T-helper 2 cell treated with Interferon-gamma antibody and Interleukin-4, amounts not matched to agents 100 ng/mL and 5 ng/mL, for 36 hours (primary cell): ENCODE data around the gene STK26. TPM values are rescaled to one million over a fixed set of nuclear protein-coding genes. Genes with fewer than 3 reads are reported as not detected.
"Not testable (repeated sequence)": the region's sequence is repeated elsewhere in the genome, so short reads cannot be mapped to it uniquely, and the experiment has no call there.

Experiments used
- intact Hi-C: fragments of 100-400 bp; cut with micrococcal nuclease; formaldehyde crosslinking; loops from one replicate; pipeline ENCODE4 v1.15.1; 2023
- total RNA-seq: library from RNA; stranded (reverse); gene quantifications from 2 replicates; pipeline ENCODE4 v1.2.3, GENCODE V29; 2022

STK26 gene
- total RNA-seq, 1 donor from 2014 or later: 53.5 TPM

DNA sequence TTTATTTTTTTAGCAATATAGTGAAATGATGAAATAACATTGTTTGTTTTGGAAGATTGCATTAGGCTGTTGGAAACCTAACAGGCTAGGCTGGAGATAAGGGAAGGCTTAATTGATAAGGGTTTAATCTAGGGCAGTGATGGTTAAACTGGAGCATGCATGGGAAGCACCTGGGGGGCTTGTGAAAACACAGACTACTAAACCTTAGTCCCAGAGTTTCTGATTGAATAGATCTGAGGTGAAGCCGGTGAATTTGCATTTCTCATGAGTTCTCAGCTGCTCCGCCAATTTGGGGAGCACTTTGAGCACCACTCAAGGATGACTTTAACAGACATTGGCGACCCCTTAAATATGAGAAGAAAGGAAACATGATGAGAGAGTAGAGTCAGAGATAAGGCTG is 11.5 kb downstream of the STK26 start:
- intact Hi-C loops: no loop called here

DNA sequence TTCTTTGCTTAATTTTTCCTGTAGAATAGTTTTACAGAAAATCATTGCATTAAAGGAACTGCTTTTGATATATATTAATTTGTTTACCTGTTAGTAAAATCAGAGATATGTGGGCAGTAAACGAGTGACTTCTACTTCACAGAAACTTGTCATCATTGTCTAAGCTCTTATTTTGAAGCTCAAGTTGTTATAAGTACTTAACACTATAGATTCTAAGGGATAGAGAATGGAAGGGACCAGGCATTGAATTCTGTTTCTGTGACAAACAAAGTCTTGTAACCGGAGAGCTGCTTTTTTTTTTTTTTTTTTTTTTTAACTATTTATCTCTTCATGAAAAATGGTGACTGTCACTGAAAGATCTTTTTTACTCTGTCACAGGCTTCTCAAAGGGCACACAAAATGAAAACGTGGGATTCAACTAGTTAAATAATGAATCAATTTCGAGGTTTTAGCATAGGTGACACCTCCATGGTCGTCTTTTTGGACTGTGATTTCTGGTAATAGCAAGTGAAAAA is 14.4 kb downstream of the STK26 start:
- intact Hi-C loops: no loop called here

DNA sequence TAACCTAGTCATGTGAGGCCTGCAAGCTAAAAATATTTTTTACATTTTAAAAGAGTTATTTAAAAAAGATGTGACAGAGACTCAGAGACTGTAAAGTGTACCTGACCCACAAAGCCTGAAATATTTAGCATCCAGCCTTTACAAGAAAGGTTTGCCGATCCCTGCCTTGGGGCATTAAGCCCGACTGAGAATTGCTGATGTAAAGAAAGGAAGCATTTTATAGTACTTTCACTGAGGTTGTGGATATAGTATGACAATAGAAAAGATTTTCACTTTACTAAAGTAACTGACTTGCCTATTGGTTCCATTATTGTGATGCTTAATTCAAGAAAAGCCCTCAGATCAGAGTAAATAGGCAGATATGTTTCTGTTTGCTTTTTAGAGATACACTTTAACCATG is 17.0 kb downstream of the STK26 start:
- intact Hi-C loops: no loop called here

DNA sequence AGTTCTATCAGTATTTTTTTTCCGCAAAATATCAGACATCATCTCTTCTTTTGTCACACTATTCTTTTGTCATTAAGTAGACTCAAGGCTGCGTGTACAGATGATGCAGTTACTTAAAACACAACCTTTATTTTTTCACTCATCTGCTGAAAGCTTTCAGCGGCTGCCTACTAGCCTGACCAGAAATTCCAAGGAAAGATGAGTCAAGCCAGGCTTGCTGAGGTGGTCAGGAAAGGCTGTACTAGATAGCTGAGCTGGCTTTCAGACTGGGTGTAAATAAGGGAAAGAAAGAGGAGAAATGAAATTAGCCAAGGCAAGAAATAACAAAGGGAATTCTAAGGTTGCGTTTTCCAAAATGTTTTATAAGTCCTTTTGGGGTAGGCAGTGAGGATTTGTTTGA is 17.9 kb downstream of the STK26 start:
- intact Hi-C loops: no loop called here

DNA sequence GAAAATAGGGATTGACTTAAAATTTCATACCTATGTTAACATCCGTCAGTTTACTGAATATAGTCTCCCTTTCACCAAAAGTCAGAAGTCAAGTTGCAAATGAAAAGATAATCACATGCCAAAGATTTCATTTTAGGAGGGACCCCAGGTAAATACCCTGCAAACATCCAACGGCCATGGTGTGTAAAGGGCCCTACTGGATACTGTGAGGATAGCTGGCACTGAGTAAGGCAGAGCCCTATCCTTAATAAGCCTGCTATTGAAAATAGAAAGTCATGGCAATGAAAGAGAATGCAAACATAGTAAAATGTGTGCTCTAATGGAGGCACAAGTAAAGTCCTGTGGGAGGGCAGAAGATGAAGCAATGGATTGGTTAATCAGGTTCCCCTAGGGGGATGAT is 20.9 kb downstream of the STK26 start:
- intact Hi-C loops: no loop called here

DNA sequence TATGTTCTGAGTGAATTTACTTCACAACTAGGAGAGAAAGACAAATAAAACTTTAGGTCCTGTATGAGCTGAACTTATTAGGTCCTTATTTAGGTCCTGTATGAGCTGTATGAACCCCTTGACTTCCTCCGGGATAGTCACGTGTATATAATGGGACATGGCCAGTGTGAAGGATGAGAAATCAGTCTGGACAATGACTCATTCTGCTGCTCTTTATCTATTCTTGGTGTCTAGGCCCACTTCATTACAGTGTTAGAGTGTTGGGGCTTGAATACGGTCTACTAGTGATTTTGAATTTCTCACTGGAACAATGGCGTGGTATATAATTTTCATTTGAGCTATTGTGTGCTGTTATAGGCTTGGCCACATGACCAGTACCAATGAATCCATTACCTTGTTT is 21.9 kb downstream of the STK26 start:
- intact Hi-C loops: no loop called here

DNA sequence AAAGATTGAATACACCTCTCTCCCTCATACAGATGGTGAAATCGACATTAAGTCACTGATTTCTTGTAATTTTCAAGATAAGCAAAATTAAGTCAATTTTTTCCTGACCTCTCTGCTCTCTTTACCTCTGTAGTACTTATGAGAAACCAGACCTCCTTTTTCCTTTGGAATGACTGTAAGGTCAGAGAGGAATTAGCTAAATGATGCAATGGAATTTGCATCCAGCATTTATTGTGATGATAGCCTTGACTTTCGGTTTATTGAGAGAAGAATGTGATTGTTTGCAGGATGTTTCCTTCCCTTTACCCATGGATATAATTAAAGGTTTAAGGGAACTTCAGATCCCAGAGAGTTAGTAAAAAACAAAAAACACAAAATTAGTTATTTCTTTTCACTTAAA is 22.4 kb downstream of the STK26 start:
- intact Hi-C loops: no loop called here

DNA sequence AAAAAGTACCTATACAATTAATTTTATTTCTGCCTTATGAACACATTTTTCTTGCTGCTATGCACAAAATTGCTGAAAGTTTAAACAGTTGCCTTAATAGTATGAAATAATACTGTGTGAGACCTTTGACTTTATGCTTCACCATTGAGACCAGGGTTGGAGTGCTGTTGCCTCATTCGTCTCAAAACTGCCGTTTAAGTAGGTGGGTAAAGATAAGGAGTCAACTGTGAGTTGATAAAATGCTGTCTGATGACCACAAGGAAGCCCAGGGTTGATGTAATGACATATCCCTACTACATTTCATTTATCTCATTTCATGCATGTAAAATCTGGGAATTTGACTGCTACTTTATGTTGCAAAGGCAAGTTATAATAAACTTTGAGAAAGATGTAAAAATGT is 23.4 kb downstream of the STK26 start:
- intact Hi-C loops: no loop called here

DNA sequence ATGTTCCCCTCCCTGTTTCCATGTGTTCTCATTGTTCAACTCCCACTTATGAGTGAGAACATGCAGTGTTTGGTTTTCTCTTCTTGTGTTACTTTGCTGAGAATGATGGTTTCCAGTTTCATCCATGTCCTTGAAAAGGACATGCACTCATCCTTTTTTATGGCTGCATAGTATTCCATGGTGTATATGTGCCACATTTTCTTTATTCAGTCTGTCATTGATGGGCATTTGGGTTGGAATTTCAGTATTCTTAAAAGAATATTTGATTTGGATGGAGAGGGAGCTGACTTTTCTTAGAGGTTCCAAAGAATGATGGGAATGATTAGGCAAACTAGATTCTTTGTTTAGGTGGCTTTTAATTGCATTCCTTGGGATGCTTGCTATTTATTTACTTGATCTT is 28.7 kb downstream of the STK26 start:
- intact Hi-C loops: not testable (repeated sequence)

DNA sequence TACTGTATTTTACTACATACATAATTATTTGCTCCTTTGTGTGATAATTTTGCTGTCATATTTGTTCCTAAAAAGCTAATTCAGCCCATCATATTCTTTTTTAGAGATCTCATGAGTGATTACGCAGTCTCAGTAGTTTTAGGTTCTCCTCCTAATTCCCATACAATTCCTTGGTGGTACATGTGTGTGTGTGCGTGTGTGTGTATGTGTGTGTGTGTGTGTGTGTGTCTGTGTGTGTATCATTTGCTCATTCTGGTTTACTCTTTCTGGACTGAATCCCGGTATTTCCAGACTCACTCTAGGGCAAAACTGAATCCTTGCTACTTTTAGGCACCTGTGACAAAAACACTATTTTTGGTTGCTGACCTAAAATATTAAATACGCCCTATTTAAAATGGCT is 34.9 kb downstream of the STK26 start:
- intact Hi-C loops: no loop called here

DNA sequence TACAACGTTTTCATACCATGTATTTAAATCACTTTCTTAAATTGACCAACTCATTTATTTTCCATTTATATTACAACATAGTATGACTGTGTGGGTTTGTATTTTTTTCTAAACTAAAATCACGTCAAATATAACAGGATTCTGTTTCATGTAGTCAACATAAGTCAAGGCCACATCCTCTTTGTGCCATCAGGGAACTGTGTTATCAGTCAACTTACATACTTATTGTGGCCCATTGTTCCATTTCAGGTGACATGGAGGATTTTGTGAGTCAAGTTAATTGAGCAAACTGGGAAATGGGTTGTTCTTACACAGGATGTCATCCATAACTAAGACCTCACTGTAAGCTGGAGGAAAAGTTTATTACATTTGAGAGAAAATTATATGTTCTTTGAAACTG is 35.9 kb downstream of the STK26 start:
- intact Hi-C loops: no loop called here

DNA sequence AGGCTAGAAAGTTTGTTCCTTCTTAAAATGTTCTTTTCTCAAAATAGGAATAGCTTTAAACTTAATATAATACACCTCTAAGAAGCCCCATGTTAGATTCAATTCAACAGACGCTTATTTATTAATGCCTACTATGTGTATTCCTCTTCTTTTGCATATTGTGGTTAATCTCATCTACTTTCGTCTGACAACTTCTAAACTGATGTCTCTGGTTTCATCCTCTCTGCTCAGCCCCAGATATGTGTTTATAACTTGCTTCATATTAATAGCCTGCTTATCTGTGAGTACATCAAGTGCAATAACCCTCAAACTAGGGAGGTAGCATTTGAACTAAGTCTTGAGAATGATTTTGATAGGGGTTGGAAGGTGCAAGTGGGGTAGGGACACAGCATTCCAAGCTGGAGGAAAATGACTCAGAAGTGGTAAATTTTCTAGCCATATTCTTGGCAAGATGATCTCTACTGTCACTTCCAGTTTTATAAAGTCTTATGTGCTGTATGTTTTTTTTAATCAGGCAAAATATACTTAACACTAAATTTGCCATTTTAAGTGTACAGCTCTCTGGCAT is 37.0 kb downstream of the STK26 start:
- intact Hi-C loops: no loop called here

DNA sequence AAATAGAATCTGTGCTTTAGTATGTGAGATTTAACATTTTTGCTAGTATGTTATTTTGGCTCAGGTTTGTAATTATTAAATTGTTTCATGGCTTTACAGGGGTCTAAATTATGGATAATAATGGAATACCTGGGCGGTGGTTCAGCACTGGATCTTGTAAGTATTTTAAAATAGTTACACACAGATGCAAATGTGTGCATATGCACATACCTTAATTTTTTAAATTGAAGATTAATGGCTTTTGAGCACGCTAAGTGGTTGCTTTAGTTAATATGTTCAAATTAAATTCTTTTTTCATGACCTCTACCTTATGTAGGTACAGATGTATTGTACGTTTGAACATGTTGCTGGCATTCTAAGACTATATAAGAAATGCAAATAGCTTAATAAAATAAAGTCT is 40.2 kb downstream of the STK26 start:
- intact Hi-C loops: no loop called here

DNA sequence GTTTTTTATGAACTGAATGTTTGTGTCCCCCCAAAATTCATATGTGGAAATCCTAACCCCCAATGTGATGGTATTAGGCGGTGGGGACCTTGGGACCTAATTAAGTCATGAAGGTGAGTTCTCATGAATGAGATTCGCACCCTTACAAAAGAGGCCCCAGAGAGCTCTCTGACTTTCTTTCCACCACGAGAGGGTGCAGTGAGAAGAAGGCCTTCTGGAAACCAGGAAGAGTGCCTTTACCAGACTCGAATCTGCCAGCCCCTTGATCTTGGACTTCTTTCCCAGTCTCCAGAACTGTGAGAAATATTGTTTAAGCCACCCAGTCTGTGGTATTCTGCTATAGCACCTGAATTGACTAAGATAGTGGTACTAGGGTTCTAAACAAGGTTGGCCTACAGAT is 40.8 kb downstream of the STK26 start:
- intact Hi-C loops: no loop called here

DNA sequence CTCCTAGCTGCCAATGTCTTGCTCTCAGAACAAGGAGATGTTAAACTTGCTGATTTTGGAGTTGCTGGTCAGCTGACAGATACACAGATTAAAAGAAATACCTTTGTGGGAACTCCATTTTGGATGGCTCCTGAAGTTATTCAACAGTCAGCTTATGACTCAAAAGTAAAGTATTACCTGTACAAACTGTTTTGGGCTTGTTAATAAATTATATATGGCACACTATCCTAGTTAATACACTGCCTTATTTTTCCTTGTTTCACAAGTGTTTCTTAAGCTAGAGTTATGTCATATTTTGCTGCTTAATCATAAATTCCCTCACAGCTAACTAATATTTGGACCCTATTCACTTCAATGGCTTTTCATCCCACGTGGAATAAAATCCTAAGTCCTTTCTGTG is 45.3 kb downstream of the STK26 start:
- intact Hi-C loops: no loop called here

DNA sequence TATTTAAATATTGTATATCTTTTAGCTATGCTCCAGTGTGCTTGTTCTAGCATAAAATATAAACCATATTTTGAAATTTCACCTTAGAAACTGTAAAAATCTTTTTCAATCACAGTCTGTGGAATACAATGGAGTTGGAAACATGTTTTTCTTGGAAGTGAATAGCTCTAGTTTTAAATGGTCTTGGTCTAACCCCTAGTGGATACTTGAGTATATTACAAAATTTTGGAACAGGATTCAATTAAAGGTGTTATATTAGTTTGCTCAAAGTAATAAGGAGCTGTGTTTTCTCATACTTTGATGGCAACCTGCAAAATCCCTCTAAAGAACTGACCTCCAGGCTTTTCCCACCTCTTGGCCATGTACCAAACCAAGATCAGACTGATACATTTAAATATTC is 48.2 kb downstream of the STK26 start:
- intact Hi-C loops: loop anchor here (5.0 to 10.0 kb wide), 2 partner anchors 46 to 229 kb away; partner anchors contain the start of gene STK26

DNA sequence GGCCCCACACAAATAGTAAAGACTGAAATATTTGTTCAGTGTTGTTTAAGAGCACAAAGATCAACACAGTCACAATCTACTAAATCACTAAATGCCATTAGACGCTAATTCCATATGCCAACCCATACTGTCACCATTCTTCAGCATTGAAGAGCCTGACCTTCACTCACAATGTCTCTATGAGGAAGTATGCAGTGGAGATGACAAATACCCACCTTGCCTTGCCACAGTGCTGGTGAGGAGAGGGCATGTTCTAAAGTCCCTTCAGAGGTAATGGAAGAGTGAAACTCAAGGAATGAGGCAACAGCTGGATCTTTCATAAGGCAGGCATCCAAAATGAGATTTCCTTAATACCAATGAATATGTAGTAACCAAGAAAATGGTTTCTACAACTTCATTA is 54.3 kb downstream of the STK26 start:
- intact Hi-C loops: loop anchor here (10.0 kb wide), 1 partner anchor 53 kb away; the partner anchor contains the start of gene STK26

DNA sequence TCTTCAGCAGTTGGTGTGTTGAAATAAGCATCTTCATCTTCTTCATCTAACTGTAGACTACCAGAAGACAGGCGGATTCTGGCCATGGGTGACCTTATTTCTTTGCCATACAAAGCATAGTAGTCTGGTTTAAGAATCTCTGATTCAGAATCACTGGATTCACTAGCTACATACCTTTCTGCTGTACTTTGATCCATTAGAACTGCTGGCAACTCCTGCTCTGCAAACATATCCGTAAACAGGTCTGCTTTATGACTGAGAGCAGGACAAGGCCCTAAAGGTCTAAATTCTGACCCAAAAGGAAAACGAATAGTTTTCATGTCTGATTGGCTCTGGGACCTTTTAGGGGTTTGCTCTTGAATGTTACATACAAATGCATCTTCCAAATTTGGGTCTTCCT is 54.8 kb downstream of the STK26 start:
- intact Hi-C loops: loop anchor here (10.0 kb wide), 1 partner anchor 53 kb away; the partner anchor contains the start of gene STK26

DNA sequence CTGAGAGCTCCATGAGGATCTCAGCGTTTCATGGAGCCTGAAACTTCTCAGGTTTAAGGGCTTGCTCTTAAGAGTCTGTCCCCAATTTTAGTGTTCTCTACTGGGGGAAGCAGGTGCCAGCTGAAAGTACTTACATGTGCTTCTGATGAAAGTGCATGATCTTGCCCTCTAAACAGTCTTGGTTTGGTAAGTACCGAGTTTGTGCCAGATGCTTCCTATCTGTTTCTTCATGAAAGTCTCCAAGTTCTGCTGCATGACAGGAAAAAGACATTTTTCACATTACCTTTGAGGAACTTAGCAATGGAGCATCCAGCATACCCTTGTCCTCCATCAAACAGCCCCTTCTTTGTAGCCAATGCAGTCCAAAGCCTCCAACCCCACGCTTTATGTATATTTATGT is 62.7 kb downstream of the STK26 start:
- intact Hi-C loops: no loop called here

DNA sequence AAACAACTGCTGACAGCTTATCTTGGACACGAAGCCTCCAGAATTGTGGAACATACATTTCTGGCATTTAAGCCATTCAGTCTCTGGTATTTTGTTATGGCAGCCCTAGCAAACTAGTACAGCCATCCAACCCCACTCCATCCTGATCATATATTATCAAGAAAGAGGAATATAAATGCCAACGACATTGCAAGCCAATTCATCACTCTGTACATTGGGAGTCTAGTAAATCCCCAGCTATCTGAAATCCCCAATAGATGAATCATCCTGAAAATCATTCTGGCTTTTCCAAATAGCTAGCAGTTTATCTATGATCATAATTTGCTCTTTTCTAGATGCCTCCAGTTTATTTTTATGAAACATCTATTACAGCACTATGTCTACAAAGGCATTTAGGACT is 63.6 kb downstream of the STK26 start:
- intact Hi-C loops: no loop called here

DNA sequence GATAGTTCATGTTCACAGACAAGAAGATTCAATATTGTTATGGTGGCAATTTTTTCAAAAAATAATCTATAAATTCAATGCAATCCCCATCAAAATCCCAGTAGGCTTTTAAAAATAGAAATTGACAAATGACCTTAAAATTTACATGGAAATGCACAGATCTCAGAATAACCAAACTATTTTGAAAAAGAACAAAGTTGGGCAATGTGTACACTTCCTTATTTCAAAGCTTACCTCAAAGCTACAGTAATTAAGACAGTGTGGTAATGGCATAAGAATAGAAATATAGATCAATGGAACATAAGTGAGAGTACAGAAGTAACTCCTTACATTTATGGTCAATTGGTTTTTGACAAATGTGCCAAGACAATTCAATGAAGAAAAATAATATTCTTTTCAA is 65.8 kb downstream of the STK26 start:
- intact Hi-C loops: no loop called here

DNA sequence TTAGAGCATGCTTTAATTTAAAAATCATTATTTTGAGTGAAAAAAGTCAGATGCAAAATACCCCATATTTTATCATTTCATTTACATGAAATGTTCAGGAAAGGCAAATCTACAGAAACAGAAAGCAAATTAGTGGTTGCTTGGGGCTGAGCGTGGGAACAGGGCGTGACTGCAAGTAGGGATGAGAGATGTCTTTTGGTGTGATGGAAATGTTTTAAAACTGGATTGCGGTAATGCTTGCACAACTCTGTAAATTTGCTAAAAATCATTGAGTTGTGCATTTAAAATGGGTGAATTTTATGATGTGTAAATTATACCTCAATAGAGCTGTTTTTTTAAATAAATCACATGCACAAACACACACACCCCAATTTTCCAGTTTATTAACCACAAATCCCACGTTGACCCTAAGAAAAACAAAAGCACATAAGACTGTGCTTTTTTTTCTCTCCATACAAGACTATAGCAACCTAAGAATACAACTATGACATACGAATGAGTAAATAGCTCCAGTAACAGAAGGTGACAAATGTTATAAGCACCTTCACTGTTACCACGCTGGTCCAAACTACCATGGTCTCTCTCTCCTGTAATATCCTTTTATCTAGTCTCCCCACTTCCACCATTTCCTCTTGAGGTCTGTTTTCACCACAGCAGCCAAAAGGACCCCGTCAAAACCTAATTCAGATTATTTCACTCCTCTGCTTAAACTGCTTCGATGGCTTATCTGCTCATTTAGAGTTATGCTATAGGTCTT is 67.5 kb downstream of the STK26 start:
- intact Hi-C loops: loop anchor here (5.0 to 10.0 kb wide), 2 partner anchors 127 to 524 kb away; partner anchors contain the start of gene RAP2C
